WTC11 (cell line): Measurements from ENCODE around the gene SECISBP2. TPM values are rescaled to one million over a fixed set of nuclear protein-coding genes. Genes with fewer than 3 reads are reported as not detected.

Source experiments
- ARID4B ChIP-seq: sonication (generic); formaldehyde crosslinking; IDR thresholded peaks from 2 replicates; pipeline ENCODE4 v1.8.0; 2023; ENCODE audit warnings: missing genetic modification reagents, mild to moderate bottlenecking, borderline replicate concordance
- ATF2 ChIP-seq: sonication (generic); formaldehyde crosslinking; IDR thresholded peaks from 2 replicates; pipeline ENCODE4 v1.8.1; 2022; ENCODE audit warnings: low read depth, missing genetic modification reagents, borderline replicate concordance
- ATF6 ChIP-seq: sonication (generic); formaldehyde crosslinking; IDR thresholded peaks from 2 replicates; pipeline ENCODE4 v1.8.1; 2023; ENCODE audit warnings: mild to moderate bottlenecking, missing genetic modification reagents
- CBFB ChIP-seq: sonication (generic); formaldehyde crosslinking; IDR thresholded peaks from 2 replicates; pipeline ENCODE4 v1.8.1; 2022; ENCODE audit warnings: mild to moderate bottlenecking, low read depth, missing genetic modification reagents
- ETV6 ChIP-seq: sonication (generic); formaldehyde crosslinking; IDR thresholded peaks from 2 replicates; pipeline ENCODE4 v1.8.1; 2022; ENCODE audit warnings: mild to moderate bottlenecking, missing genetic modification reagents
- GABPB1 ChIP-seq: sonication (generic); formaldehyde crosslinking; IDR thresholded peaks from 2 replicates; pipeline ENCODE4 v1.8.1; 2023; ENCODE audit warnings: mild to moderate bottlenecking, missing genetic modification reagents
- HMGXB4 ChIP-seq: sonication (generic); formaldehyde crosslinking; IDR thresholded peaks from 2 replicates; pipeline ENCODE4 v1.8.1; 2023; ENCODE audit warnings: mild to moderate bottlenecking, moderate library complexity, missing genetic modification reagents
- MAX ChIP-seq: sonication (generic); formaldehyde crosslinking; IDR thresholded peaks from 2 replicates; pipeline ENCODE4 v1.8.0; 2022; ENCODE audit warnings: mild to moderate bottlenecking, missing genetic modification reagents
- RORB ChIP-seq: fragments of 250-450 bp; sonication (Bioruptor Pico); IDR thresholded peaks from 2 replicates; pipeline ENCODE4 v1.9.0; 2021; ENCODE audit warnings: mild to moderate bottlenecking
- SOX15 ChIP-seq: fragments of 250-450 bp; sonication (Bioruptor Pico); IDR thresholded peaks from 2 replicates; pipeline ENCODE4 v1.9.0; 2021; ENCODE audit warnings: mild to moderate bottlenecking
- STAT6 ChIP-seq: sonication (generic); formaldehyde crosslinking; conservative IDR thresholded peaks from 2 replicates; pipeline ENCODE4 v1.8.1; 2023; ENCODE audit warnings: mild to moderate bottlenecking, low read depth, missing genetic modification reagents, moderate library complexity
- TCF7 ChIP-seq: sonication (generic); formaldehyde crosslinking; IDR thresholded peaks from 2 replicates; pipeline ENCODE4 v1.8.0; 2022; ENCODE audit warnings: mild to moderate bottlenecking, low read depth, missing genetic modification reagents, moderate library complexity
- ZNF232 ChIP-seq: sonication (generic); formaldehyde crosslinking; IDR thresholded peaks from 2 replicates; pipeline ENCODE4 v1.8.0; 2022; ENCODE audit warnings: mild to moderate bottlenecking, missing genetic modification reagents
- total RNA-seq: library from RNA; stranded (reverse); gene quantifications from 3 replicates; pipeline ENCODE4 v1.2.3, GENCODE V29; 2021
- TF ChIP-seq, protein P1 (sequence below): sonication (generic); formaldehyde crosslinking; IDR thresholded peaks from 2 replicates; pipeline ENCODE4 v1.8.1; 2022; ENCODE audit warnings: mild to moderate bottlenecking, moderate library complexity, missing genetic modification reagents
- TF ChIP-seq, protein P2 (sequence below): sonication (generic); formaldehyde crosslinking; IDR thresholded peaks from 2 replicates; pipeline ENCODE4 v1.8.1; 2022; ENCODE audit warnings: low read depth, mild to moderate bottlenecking, moderate library complexity, missing genetic modification reagents, borderline replicate concordance
- TF ChIP-seq, protein P3 (sequence below): sonication (generic); formaldehyde crosslinking; IDR thresholded peaks from 2 replicates; pipeline ENCODE4 v1.8.1; 2023; ENCODE audit warnings: mild to moderate bottlenecking, missing genetic modification reagents

The SECISBP2 gene
- total RNA-seq, 1 experiment from 2014 or later, result 66.2 TPM

- TF ChIP-seq ATF2 (CRISPR knock-in tag) (no peak), ETV6 (CRISPR knock-in tag) (no peak), TCF7 (CRISPR knock-in tag) (no peak), CBFB (CRISPR knock-in tag) (no peak), ATF6 (CRISPR knock-in tag) (no peak), HMGXB4 (CRISPR knock-in tag) (no peak), GABPB1 (no peak), SOX15 (no peak), ARID4B (CRISPR knock-in tag) (no peak), MAX (CRISPR knock-in tag) (no peak), ZNF232 (CRISPR knock-in tag) (no peak), STAT6 (CRISPR knock-in tag) (no peak), RORB (CRISPR knock-in tag) (no peak)
- TF ChIP-seq, protein P1, sequence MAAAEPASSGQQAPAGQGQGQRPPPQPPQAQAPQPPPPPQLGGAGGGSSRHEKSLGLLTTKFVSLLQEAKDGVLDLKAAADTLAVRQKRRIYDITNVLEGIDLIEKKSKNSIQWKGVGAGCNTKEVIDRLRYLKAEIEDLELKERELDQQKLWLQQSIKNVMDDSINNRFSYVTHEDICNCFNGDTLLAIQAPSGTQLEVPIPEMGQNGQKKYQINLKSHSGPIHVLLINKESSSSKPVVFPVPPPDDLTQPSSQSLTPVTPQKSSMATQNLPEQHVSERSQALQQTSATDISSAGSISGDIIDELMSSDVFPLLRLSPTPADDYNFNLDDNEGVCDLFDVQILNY (CRISPR knock-in tag), result no peak
- TF ChIP-seq, protein P2, sequence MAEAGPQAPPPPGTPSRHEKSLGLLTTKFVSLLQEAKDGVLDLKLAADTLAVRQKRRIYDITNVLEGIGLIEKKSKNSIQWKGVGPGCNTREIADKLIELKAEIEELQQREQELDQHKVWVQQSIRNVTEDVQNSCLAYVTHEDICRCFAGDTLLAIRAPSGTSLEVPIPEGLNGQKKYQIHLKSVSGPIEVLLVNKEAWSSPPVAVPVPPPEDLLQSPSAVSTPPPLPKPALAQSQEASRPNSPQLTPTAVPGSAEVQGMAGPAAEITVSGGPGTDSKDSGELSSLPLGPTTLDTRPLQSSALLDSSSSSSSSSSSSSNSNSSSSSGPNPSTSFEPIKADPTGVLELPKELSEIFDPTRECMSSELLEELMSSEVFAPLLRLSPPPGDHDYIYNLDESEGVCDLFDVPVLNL (CRISPR knock-in tag), result no peak
- TF ChIP-seq, protein P3, sequence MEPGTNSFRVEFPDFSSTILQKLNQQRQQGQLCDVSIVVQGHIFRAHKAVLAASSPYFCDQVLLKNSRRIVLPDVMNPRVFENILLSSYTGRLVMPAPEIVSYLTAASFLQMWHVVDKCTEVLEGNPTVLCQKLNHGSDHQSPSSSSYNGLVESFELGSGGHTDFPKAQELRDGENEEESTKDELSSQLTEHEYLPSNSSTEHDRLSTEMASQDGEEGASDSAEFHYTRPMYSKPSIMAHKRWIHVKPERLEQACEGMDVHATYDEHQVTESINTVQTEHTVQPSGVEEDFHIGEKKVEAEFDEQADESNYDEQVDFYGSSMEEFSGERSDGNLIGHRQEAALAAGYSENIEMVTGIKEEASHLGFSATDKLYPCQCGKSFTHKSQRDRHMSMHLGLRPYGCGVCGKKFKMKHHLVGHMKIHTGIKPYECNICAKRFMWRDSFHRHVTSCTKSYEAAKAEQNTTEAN (CRISPR knock-in tag), result no peak
- TF ChIP-seq, all 79 proteins: peak for 0
These were observed 77.8 kb downstream of the SECISBP2 start (continued) for GRCh38 chr9:89395931-89396710.
